GM13976 (cell line): ENCODE measurements around the gene ADGRG3.
A peak's percentile ranks its signal among the peaks of the same experiment; 100 is the strongest.

Experiments used
- DNase-seq: peaks from one replicate; pipeline ENCODE4 v3.0.0; 2012; ENCODE audit warnings: low spot score
- CTCF ChIP-seq: IDR thresholded peaks from 2 replicates; pipeline ENCODE4 v1.5.1; 2012; ENCODE audit warnings: borderline replicate concordance, mild to moderate bottlenecking; ENCODE audit not compliant: insufficient read depth; ENCODE audit errors: extremely low read depth, missing control alignments, control extremely low read depth
- in situ Hi-C: fragments of 300-500 bp; cut with MboI; formaldehyde crosslinking; loops from one replicate; pipeline ENCODE4 v1.12.0; 2022; ENCODE audit warnings: low sequenced_read_pairs, mixed read lengths, inconsistent platforms; ENCODE audit not compliant: unreplicated experiment

The ADGRG3 gene

GRCh38 chr16:57730771-57731730 lies 62.9 kb downstream of the ADGRG3 start:
- TF ChIP-seq CTCF = no peak
- in situ Hi-C loops = no loop called here
- no peak for DNase-seq

GRCh38 chr16:57732037-57732436 lies 63.9 kb downstream of the ADGRG3 start:
- in situ Hi-C loops = no loop called here
- TF ChIP-seq CTCF = no peak
- DNase-seq = no peak

GRCh38 chr16:57732714-57733113 lies 64.6 kb downstream of the ADGRG3 start:
- no peak for TF ChIP-seq CTCF

GRCh38 chr16:57734308-57734924 lies 66.3 kb downstream of the ADGRG3 start:
- no peak for DNase-seq
- no peak for TF ChIP-seq CTCF
- in situ Hi-C loops = no loop called here

More at GRCh38 chr16:57732714-57733113, 64.6 kb downstream of the ADGRG3 start:
- DNase-seq = no peak
- in situ Hi-C loops = no loop called here

GRCh38 chr16:57734925-57735754 lies 67.0 kb downstream of the ADGRG3 start:
- in situ Hi-C loops = no loop called here
- DNase-seq = peak; percentile 99
- TF ChIP-seq CTCF = no peak

- TF ChIP-seq CTCF = no peak
- no peak for DNase-seq
- in situ Hi-C loops = no loop called here
Observed at GRCh38 chr16:57735755-57736418, 67.8 kb downstream of the ADGRG3 start, which contains the start of gene KATNB1. KATNB1 (plus strand) TSS chr16:57735770; CDS start chr16:57737244, 1,474 bp downstream.
